A549 (cell line): ENCODE data around the gene OMP. TPM values are rescaled to one million over a fixed set of nuclear protein-coding genes. Genes with fewer than 3 reads are reported as not detected.

Source experiments
- ATAC-seq, 2 experiments: fragments of 200-7000 bp in 1 of 2; fragments of >200 bp in 1 of 2; cut with Nextera tagmentation in 1 of 2; cut with Tn5 transposase in 1 of 2; 3 replicates each; pipeline versions ENCODE4 v1.8.0 to v1.9.1; 2018 to 2020; ENCODE audit warnings: mild to moderate bottlenecking in 1 of 2, moderate library complexity in 1 of 2
- CTCF ChIA-PET: fragments of 300-600 bp; sonication (Branson Sonifier 250); formaldehyde crosslinking; extraction: SDS; loops from one replicate; lab custom pipeline; 2021; ENCODE audit warnings: antibody characterized with exemption, inconsistent platforms; lab: Yijun Ruan, JAX
- POLR2A ChIA-PET: fragments of 350-600 bp; formaldehyde crosslinking; extraction: SDS; loops from one replicate; lab custom pipeline; 2021; ENCODE audit warnings: antibody characterized with exemption, inconsistent platforms; lab: Yijun Ruan, JAX
- DNase-seq, 2 experiments: peaks; one replicate each; pipeline versions ENCODE4 v3.0.0 to v3.0.0-alpha.2; 2011 to 2016; ENCODE audit warnings: low read depth in 1 of 2, low spot score in 1 of 2
- FAIRE-seq: peaks from 2 replicates; lab custom pipeline; 2011; peaks lifted over from hg19 to GRCh38; lab: Jason Lieb, UNC
- H3K27ac ChIP-seq, 2 experiments: fragments of >200 bp; sonication (Bioruptor Twin); formaldehyde crosslinking; 3 replicates each; pipeline ENCODE4 v1.5.1; 2016 to 2017
- H3K4me1 ChIP-seq: fragments of >200 bp; sonication (Bioruptor Twin); formaldehyde crosslinking; 3 replicates; pipeline ENCODE4 v1.6.1; 2016
- H3K4me2 ChIP-seq: fragments of >200 bp; sonication (Bioruptor Twin); formaldehyde crosslinking; 3 replicates; pipeline ENCODE4 v1.6.1; 2016
- H3K4me3 ChIP-seq: fragments of >200 bp; sonication (Bioruptor Twin); formaldehyde crosslinking; 3 replicates; pipeline ENCODE4 v1.5.1; 2016
- H3K9me3 ChIP-seq: fragments of >200 bp; sonication (Bioruptor Twin); formaldehyde crosslinking; 3 replicates; pipeline ENCODE4 v1.6.1; 2016
- BHLHE40 ChIP-seq: IDR thresholded peaks from 2 replicates; pipeline ENCODE4 v1.6.1; 2012; ENCODE audit warnings: low read depth, low read length, inconsistent platforms
- CBX2 ChIP-seq: fragments of 200-600 bp; sonication (generic); IDR thresholded peaks from 2 replicates; pipeline ENCODE4 v1.6.1; 2016; ENCODE audit warnings: low read depth, mild to moderate bottlenecking, borderline replicate concordance
- CBX8 ChIP-seq: fragments of 200-600 bp; sonication (generic); IDR thresholded peaks from 2 replicates; pipeline ENCODE4 v1.6.1; 2016
- CHD2 ChIP-seq: fragments of 150-350 bp; IDR thresholded peaks from 2 replicates; pipeline ENCODE4 v1.6.1; 2014; ENCODE audit warnings: low read length; ENCODE audit not compliant: partially characterized antibody
- CHD4 ChIP-seq: fragments of 200-600 bp; sonication (generic); IDR thresholded peaks from 2 replicates; pipeline ENCODE4 v1.6.1; 2016; ENCODE audit warnings: antibody characterized with exemption, mild to moderate bottlenecking, borderline replicate concordance
- EHF ChIP-seq: fragments of 250-450 bp; sonication (Bioruptor Pico); IDR thresholded peaks from 2 replicates; pipeline ENCODE4 v1.5.0; 2020; ENCODE audit warnings: mild to moderate bottlenecking
- FOSB ChIP-seq: fragments of 250-450 bp; sonication (Bioruptor Pico); IDR thresholded peaks from 2 replicates; pipeline ENCODE4 v1.5.0; 2020; ENCODE audit warnings: mild to moderate bottlenecking, moderate library complexity
- FOSL2 ChIP-seq, 2 experiments: fragments of 450-650 bp in 1 of 2; fragments of >200 bp in 1 of 2; sonication (Bioruptor Twin) in 1 of 2; formaldehyde crosslinking; IDR thresholded peaks; 2 replicates each; pipeline versions ENCODE4 v1.5.0 to v1.6.1; 2016 to 2020; ENCODE audit warnings: mild to moderate bottlenecking in 1 of 2, moderate library complexity in 1 of 2
- HOXA7 ChIP-seq: fragments of 250-450 bp; sonication (Bioruptor Pico); IDR thresholded peaks from 2 replicates; pipeline ENCODE4 v1.5.0; 2020; ENCODE audit warnings: mild to moderate bottlenecking, moderate library complexity
- HOXB13 ChIP-seq: fragments of 250-450 bp; sonication (Bioruptor Pico); IDR thresholded peaks from 2 replicates; pipeline ENCODE4 v1.5.0; 2020; ENCODE audit warnings: low read depth, mild to moderate bottlenecking, moderate library complexity
- KDM5A ChIP-seq: fragments of 200-600 bp; sonication (generic); IDR thresholded peaks from 2 replicates; pipeline ENCODE4 v1.6.1; 2016; ENCODE audit warnings: antibody characterized with exemption, mild to moderate bottlenecking
- MAFK ChIP-seq: fragments of 450-650 bp; IDR thresholded peaks from 2 replicates; pipeline ENCODE4 v1.6.1; 2014; ENCODE audit not compliant: partially characterized antibody
- MAZ ChIP-seq: fragments of 150-350 bp; IDR thresholded peaks from 2 replicates; pipeline ENCODE4 v1.6.1; 2014; ENCODE audit warnings: antibody characterized with exemption, low read depth, low read length, borderline replicate concordance
- NR3C1 ChIP-seq: fragments of >200 bp; sonication (Bioruptor Twin); formaldehyde crosslinking; IDR thresholded peaks from 3 replicates; pipeline ENCODE4 v1.6.1; 2017
- PHF8 ChIP-seq: fragments of 200-600 bp; sonication (generic); IDR thresholded peaks from 2 replicates; pipeline ENCODE4 v1.6.1; 2016; ENCODE audit warnings: low read depth, mild to moderate bottlenecking, antibody characterized with exemption, moderate library complexity, borderline replicate concordance
- POLR2A ChIP-seq: IDR thresholded peaks from 2 replicates; pipeline ENCODE4 v1.6.1; 2012; ENCODE audit warnings: mild to moderate bottlenecking, low read length
- RAD21 ChIP-seq, 2 experiments: fragments of >200 bp in 1 of 2; sonication (Bioruptor Twin) in 1 of 2; formaldehyde crosslinking in 1 of 2; IDR thresholded peaks in 1 of 2; conservative IDR thresholded peaks in 1 of 2; 2 replicates in 1 of 2; 3 replicates in 1 of 2; pipeline ENCODE4 v1.6.1; 2012 to 2018; ENCODE audit warnings: inconsistent platforms in 1 of 2
- RCOR1 ChIP-seq: fragments of 150-350 bp; IDR thresholded peaks from 2 replicates; pipeline ENCODE4 v1.6.1; 2014; ENCODE audit warnings: antibody characterized with exemption, low read length, low read depth
- RNF2 ChIP-seq: fragments of 200-600 bp; sonication (generic); IDR thresholded peaks from 2 replicates; pipeline ENCODE4 v1.6.1; 2016; ENCODE audit warnings: low read depth, mild to moderate bottlenecking, antibody characterized with exemption, moderate library complexity, borderline replicate concordance
- SREBF2 ChIP-seq: fragments of 450-650 bp; IDR thresholded peaks from 2 replicates; pipeline ENCODE4 v1.6.1; 2014; ENCODE audit warnings: mild to moderate bottlenecking, moderate library complexity
- TP53 ChIP-seq: fragments of 250-450 bp; sonication (Bioruptor Pico); IDR thresholded peaks from 2 replicates; pipeline ENCODE4 v1.5.0; 2021; ENCODE audit warnings: mild to moderate bottlenecking, moderate library complexity
- ZFP36 ChIP-seq: fragments of 450-650 bp; IDR thresholded peaks from 2 replicates; pipeline ENCODE4 v1.6.1; 2014; ENCODE audit warnings: borderline replicate concordance; ENCODE audit not compliant: partially characterized antibody
- WGBS: methylation state at CpG from one replicate; pipeline ENCODE4 v1.1.6; 2017; ENCODE audit errors: missing lambda C conversion rate; 5-methylcytosine and 5-hydroxymethylcytosine counted together
- polyA minus RNA-seq: library from RNA; depleted of rRNA, polyadenylated mRNA; stranded (reverse); fragments of >200 nt; gene quantifications from 2 replicates; pipeline ENCODE4 v1.2.3, GENCODE V29; 2011; rRNA and poly(A)+ RNA removed
- polyA plus RNA-seq, 4 experiments: library from polyadenylated mRNA; depleted of rRNA in 3 of 4; stranded (reverse); fragments of >200 nt; fragmentation: RNase III in 1 of 4; extraction: RNeasy Plus Mini Kit Qiagen cat#74134 plus additional on column Dnase treatment in 1 of 4; gene quantifications; 2 replicates in 3 of 4; 3 replicates in 1 of 4; pipeline ENCODE4 v1.2.3, GENCODE V29; 2011 to 2017
- TF ChIP-seq, protein P1 (sequence below): fragments of >200 bp; sonication (Bioruptor Twin); formaldehyde crosslinking; IDR thresholded peaks from 3 replicates; pipeline ENCODE4 v1.5.1; 2016
- TF ChIP-seq, protein P2 (sequence below): fragments of 250-450 bp; sonication (Bioruptor Pico); IDR thresholded peaks from 2 replicates; pipeline ENCODE4 v1.5.0; 2020; ENCODE audit warnings: low read depth, mild to moderate bottlenecking, moderate library complexity

The OMP gene, protein sequence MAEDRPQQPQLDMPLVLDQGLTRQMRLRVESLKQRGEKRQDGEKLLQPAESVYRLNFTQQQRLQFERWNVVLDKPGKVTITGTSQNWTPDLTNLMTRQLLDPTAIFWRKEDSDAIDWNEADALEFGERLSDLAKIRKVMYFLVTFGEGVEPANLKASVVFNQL
- 0.34 TPM in 1 of 2 replicates, not detected in the other for polyA plus RNA-seq (2011; rRNA removed)
- not detected in 2 replicates for polyA plus RNA-seq (2012; cell fraction: cytosol; rRNA removed)
- 1.7 TPM in 1 of 2 replicates, not detected in the other for polyA plus RNA-seq (2012; cell fraction: nucleus; rRNA removed)
- polyA plus RNA-seq (2017; fragmentation: RNase III; extraction: RNeasy Plus Mini Kit Qiagen cat#74134 plus additional on column Dnase treatment), result not detected in 3 replicates
- 0.68 TPM in 1 of 2 replicates, not detected in the other for polyA minus RNA-seq

DNA sequence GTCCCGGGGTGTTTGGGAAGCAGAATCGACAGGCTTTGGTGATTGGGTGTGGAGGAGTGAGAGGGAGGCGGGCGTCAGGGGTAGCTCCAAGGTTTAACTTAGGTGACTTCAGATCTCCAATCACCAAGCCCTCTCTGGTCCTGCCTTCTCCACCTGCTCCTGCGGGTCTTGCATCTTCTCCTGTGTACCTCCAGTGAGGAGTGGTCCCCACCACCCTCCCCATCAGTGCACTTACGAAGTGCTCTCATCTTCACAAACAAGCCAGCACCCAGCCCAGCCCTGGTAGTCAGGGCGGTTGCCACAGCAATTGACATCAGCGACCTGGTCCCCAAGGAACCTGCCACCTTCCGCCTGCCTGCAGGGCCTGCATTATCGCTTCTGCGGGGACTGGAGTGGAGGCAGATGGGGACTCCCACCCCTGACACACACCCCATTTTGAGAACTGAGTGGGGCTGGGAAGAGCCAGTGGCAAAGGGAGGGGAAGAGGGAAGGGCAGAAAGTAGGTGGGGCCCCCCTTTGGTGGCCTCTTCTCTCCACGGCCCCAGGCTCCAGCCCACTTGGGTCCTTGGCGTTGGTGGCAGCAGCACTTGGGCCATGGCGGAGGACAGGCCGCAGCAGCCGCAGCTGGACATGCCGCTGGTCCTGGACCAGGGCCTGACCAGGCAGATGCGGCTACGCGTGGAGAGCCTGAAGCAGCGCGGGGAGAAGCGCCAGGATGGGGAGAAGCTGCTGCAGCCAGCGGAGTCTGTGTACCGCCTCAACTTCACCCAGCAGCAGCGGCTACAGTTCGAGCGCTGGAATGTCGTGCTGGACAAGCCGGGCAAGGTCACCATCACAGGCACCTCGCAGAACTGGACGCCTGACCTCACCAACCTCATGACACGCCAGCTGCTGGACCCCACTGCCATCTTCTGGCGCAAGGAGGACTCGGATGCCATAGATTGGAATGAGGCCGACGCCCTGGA is at the start of gene OMP:
Gene OMP (plus strand): TSS at position 595 of the 965 bp plus-strand sequence. CDS start 0 bp downstream, at position 595.
- POLR2A ChIA-PET, result no interaction called here

DNA sequence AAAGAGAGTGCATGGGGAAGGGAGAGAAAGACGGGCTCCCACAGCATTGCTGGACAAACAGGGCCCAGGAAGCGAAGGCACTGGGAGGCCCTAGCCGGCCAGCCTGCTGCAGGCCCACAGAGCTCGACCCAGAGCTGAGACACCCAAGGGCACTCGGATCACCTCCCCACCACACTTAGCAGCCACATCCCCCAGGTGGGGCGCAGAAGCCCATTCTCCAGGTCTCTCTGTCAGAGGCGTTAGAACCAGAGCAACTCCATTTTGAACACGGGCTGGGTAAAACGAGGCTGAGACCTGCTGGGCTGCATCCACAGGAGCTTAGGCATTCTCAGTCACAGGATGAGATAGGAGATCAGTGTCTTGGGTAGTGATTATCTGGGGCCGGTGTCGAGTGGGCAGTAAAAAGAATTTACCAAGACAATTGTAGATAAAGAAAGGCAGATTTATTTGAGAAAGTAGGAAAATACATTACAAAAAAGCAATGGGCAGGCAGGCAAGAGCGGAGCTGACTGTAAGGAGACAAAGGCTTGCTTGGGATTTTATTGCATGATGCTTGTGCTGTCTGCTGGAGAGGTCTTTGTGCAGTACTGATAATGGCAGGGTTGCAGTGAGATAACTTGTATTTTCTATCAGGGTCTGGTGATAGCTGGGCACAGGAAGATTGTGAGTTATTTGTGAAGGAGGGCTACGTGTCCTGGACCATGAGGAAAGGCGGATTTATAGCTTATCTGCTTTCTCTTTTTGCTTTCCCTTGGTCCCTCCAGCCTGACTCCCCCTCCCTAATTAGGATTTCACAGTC is 49.2 kb upstream of the OMP start:
- POLR2A ChIA-PET, result no interaction called here
- no peak for FAIRE-seq
- H3K4me1 ChIP-seq, result 0 out of 3 replicates have a peak, but pooled peaks cover 4% of the 10 kb centered on the region
- no peak overlapping the region for H3K4me3 ChIP-seq
- CTCF ChIA-PET, result interaction anchor here (0.6 to 12.5 kb wide), 12 partner anchors 10 to 320 kb away, joined by 3 to 242 read pairs (median 4); no protein-coding TSS in a partner anchor
- H3K4me2 ChIP-seq, result no peak overlapping the region
- H3K9me3 ChIP-seq, result peaks cover 29% of the 10 kb centered on the region
- DNase-seq, result no peak
- H3K27ac ChIP-seq, result no peak overlapping the region
- ATAC-seq, result no peak
- 85% methylated on average over 13 of the region's 14 CpGs for WGBS
- TF ChIP-seq FOSB (CRISPR knock-in tag) (no peak), CBX2 (no peak), ZFP36 (no peak), EHF (CRISPR knock-in tag) (no peak), CHD4 (no peak), KDM5A (no peak)
- TF ChIP-seq, all 56 proteins: peak for 0

More for the DNA sequence above, at the start of gene OMP:
- TF ChIP-seq RAD21 (conservative IDR thresholded peaks at IDR 0.05 in 1 of 2, IDR thresholded peaks at IDR 0.05 in 1 of 2), result no peak
- TF ChIP-seq, protein P1, sequence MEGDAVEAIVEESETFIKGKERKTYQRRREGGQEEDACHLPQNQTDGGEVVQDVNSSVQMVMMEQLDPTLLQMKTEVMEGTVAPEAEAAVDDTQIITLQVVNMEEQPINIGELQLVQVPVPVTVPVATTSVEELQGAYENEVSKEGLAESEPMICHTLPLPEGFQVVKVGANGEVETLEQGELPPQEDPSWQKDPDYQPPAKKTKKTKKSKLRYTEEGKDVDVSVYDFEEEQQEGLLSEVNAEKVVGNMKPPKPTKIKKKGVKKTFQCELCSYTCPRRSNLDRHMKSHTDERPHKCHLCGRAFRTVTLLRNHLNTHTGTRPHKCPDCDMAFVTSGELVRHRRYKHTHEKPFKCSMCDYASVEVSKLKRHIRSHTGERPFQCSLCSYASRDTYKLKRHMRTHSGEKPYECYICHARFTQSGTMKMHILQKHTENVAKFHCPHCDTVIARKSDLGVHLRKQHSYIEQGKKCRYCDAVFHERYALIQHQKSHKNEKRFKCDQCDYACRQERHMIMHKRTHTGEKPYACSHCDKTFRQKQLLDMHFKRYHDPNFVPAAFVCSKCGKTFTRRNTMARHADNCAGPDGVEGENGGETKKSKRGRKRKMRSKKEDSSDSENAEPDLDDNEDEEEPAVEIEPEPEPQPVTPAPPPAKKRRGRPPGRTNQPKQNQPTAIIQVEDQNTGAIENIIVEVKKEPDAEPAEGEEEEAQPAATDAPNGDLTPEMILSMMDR, result no peak
- no peak for TF ChIP-seq SREBF2
- no peak for TF ChIP-seq NR3C1
- TF ChIP-seq CHD2, result no peak
- no peak for TF ChIP-seq CBX8
- FAIRE-seq (no peak), DNase-seq (no peak), ATAC-seq (no peak)
- CTCF ChIA-PET, result interaction anchor here (1.1 to 23.6 kb wide), 9 partner anchors 11 to 456 kb away, joined by 3 to 290 read pairs (median 4); partner anchors contain the start of gene MYO7A
- H3K9me3 ChIP-seq, result no peaks in the 10 kb centered on the region
- H3K4me1 ChIP-seq, result peaks cover 21% of the 10 kb centered on the region
- no peak within 1 kb of the TSS for H3K4me3 ChIP-seq
- 91% methylated on average over 30 of the region's 37 CpGs for WGBS
- no peak within 1 kb of the TSS for H3K27ac ChIP-seq
- H3K4me2 ChIP-seq, result no peak within 1 kb of the TSS

DNA sequence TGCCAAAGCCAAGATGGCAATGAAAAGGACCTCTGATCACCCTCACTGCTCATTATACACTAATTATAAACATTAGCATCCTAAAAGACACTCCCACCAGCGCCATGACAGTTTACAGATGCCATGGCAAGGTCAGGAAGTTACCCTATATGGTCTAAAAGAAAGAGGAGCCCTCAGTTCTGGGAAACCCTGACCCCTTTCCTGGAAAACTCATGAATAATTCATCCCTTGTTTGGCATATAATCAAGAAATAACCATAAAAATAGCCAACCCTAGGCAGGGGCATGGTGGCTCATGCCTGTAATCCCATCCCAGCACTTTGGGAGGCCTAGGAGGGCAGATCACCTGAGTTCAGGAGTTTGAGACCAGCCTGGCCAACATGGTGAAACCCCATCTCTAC is 48.6 kb upstream of the OMP start:
- Histone ChIP-seq H3K4me2 (no peak overlapping the region), H3K27ac (no peak overlapping the region), H3K4me3 (no peak overlapping the region), H3K4me1 (0 out of 3 replicates have a peak, but pooled peaks cover 2% of the 10 kb centered on the region), H3K9me3 (peaks cover 32% of the 10 kb centered on the region)
- CTCF ChIA-PET, result interaction anchor here (0.7 to 12.5 kb wide), 10 partner anchors 9 to 136 kb away, joined by 3 to 242 read pairs (median 4); no protein-coding TSS in a partner anchor
- TF ChIP-seq MAFK (no peak), POLR2A (no peak), HOXB13 (CRISPR knock-in tag) (no peak), PHF8 (no peak), RNF2 (no peak), BHLHE40 (no peak), MAZ (no peak), HOXA7 (CRISPR knock-in tag) (no peak), CHD2 (no peak), FOSL2 (IDR thresholded peaks at IDR 0.05) (no peak), FOSL2 (CRISPR knock-in tag; IDR thresholded peaks at IDR 0.05) (no peak), RCOR1 (no peak), TP53 (CRISPR knock-in tag) (no peak)
- TF ChIP-seq, protein P2, sequence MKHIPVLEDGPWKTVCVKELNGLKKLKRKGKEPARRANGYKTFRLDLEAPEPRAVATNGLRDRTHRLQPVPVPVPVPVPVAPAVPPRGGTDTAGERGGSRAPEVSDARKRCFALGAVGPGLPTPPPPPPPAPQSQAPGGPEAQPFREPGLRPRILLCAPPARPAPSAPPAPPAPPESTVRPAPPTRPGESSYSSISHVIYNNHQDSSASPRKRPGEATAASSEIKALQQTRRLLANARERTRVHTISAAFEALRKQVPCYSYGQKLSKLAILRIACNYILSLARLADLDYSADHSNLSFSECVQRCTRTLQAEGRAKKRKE (CRISPR knock-in tag), result no peak
- TF ChIP-seq, all 56 proteins: peak for 0
- WGBS, result 12% methylated on average over 1 of the region's 1 CpG
- POLR2A ChIA-PET, result no interaction called here
- no peak for FAIRE-seq
- no peak for ATAC-seq
- DNase-seq, result no peak
